ENCODE results near the gene CD68.

The CD68 gene

DNA sequence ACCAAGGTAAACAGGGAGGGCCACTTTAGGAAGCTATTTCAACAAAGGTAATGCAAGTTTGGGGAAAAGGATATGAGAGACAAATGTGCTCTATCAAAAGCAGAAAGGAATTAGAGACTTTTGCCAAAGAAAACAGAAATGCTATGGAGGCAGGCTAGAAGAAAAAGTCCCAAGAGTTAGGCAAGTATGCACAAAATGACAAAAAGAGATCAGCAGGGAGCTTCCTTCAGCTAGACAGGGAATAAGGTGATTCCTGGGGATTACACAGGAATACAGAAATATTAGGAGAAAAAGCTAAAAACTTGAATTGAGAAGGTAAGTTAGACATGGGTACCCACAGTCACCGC, 32.8 kb downstream of the CD68 start:
- TF ChIP-seq SIN3A (IDR thresholded peaks at IDR 0.05; ENCODE audit: borderline replicate concordance, insufficient read depth, low read length) (no peak), TAF1 (IDR thresholded peaks at IDR 0.05; ENCODE audit: borderline replicate concordance, insufficient read depth, low read length) (no peak), FOXP2 (optimal IDR thresholded peaks at IDR 0.05; ENCODE audit: borderline replicate concordance, extremely low read depth, extremely low read length, insufficient read depth) (no peak), POLR2AphosphoS5 (IDR thresholded peaks at IDR 0.05; ENCODE audit: low read depth, low read length) (no peak)
- TF ChIP-seq, protein P1, sequence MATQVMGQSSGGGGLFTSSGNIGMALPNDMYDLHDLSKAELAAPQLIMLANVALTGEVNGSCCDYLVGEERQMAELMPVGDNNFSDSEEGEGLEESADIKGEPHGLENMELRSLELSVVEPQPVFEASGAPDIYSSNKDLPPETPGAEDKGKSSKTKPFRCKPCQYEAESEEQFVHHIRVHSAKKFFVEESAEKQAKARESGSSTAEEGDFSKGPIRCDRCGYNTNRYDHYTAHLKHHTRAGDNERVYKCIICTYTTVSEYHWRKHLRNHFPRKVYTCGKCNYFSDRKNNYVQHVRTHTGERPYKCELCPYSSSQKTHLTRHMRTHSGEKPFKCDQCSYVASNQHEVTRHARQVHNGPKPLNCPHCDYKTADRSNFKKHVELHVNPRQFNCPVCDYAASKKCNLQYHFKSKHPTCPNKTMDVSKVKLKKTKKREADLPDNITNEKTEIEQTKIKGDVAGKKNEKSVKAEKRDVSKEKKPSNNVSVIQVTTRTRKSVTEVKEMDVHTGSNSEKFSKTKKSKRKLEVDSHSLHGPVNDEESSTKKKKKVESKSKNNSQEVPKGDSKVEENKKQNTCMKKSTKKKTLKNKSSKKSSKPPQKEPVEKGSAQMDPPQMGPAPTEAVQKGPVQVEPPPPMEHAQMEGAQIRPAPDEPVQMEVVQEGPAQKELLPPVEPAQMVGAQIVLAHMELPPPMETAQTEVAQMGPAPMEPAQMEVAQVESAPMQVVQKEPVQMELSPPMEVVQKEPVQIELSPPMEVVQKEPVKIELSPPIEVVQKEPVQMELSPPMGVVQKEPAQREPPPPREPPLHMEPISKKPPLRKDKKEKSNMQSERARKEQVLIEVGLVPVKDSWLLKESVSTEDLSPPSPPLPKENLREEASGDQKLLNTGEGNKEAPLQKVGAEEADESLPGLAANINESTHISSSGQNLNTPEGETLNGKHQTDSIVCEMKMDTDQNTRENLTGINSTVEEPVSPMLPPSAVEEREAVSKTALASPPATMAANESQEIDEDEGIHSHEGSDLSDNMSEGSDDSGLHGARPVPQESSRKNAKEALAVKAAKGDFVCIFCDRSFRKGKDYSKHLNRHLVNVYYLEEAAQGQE (IDR thresholded peaks at IDR 0.05; ENCODE audit: insufficient read depth in 1 of 2, low read depth in 2 of 2, low read length in 2 of 2): no peak

DNA sequence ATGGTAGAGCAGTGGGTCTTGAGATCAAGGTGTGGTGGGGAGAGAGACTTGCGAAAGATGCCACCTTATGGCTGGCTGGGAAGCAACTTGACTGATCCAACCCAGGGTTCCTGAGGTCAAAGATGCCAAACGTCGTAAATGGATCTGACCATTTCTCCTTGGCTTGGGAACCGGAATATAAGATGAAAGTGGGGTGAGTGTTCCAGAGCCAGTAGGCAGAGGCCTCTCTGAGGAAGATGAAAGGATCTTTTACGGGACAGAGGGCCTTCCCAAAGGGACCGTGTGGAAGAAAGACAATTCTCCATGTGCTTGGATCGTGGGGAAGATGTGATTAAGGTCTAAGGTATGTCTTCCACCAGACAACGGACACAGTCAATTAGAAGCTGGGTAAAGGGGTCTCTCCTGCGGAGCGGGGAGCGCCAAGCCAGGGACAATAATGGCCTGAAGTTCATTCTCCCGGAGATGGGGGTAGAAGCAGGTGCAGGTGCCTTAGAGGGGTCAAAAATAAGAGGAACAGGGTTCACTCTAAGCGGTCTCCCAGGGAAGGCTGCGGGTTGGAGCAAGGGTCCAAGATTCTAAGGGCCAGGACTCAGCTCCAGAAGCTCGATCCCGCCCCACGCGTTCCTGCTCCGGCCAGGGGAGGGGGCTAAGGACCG, 34.5 kb downstream of the CD68 start:
- TF ChIP-seq, protein P1 (IDR thresholded peaks at IDR 0.05; ENCODE audit: insufficient read depth in 1 of 2, low read depth in 2 of 2, low read length in 2 of 2): no peak
- no peak for TF ChIP-seq TAF1 (IDR thresholded peaks at IDR 0.05; ENCODE audit: borderline replicate concordance, insufficient read depth, low read length)
- no peak; the same call in 1 of the 2 replicates for TF ChIP-seq SIN3A (IDR thresholded peaks at IDR 0.05; ENCODE audit: borderline replicate concordance, insufficient read depth, low read length)
- TF ChIP-seq POLR2AphosphoS5 (IDR thresholded peaks at IDR 0.05; ENCODE audit: low read depth, low read length): no peak
- no peak for TF ChIP-seq FOXP2 (optimal IDR thresholded peaks at IDR 0.05; ENCODE audit: borderline replicate concordance, extremely low read depth, extremely low read length, insufficient read depth)

DNA sequence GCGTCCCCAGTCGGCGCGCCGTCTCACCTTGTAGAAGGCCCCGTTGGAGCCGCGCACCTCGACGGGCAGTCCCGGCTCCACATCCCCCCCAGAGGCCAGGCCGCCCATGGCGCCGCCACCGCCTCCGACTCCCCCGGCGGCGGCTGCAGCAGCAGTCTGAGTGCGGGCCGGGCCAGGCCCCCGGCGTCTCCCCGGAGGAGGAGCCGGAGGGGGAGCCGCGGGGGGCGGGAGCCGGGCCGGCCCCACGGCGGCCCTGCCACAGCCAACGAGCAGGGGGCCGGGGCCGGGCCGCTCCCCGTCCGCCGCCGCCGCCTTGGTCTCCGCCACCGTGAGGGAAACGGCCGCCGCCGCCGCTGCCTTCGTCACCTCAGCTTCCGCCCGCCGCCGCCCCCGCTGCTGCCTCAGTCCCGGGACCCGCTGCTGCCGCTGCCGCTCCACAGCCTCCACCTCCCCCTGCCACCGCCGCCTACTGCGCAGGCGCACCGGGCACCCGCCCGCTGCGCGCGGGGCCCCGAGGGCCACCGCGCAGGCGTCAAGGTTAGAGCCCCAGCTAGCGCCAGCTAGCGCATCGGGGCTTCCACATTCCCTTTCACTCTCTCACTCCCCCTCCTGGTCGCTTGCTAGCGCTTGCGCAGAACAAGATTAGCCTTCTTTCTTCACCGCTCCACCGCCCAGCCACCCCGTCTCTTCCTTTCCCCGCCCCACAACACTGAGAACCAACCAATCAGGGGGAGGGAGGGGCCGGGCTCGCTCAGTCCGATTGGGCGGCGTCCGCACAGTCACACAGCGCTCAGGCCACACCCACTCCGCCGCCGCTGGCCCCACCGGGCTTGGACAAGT, 35.2 kb downstream of the CD68 start, which contains the start of gene FXR2:
Gene FXR2, minus strand, starts transcription at position 473 of the 840 bp plus-strand sequence. Its CDS starts 365 bp downstream, at position 108.
- TF ChIP-seq, protein P1 (IDR thresholded peaks at IDR 0.05; ENCODE audit: insufficient read depth in 1 of 2, low read depth in 2 of 2, low read length in 2 of 2): no peak
- peak; percentile 83 for TF ChIP-seq TAF1 (IDR thresholded peaks at IDR 0.05; ENCODE audit: borderline replicate concordance, insufficient read depth, low read length)
- peak; percentile 77 for TF ChIP-seq POLR2AphosphoS5 (IDR thresholded peaks at IDR 0.05; ENCODE audit: low read depth, low read length)
- TF ChIP-seq FOXP2 (optimal IDR thresholded peaks at IDR 0.05; ENCODE audit: borderline replicate concordance, extremely low read depth, extremely low read length, insufficient read depth): peak; percentile 54
- 0 out of 2 replicates have a peak, but pooled peaks have one; percentile 72 for TF ChIP-seq SIN3A (IDR thresholded peaks at IDR 0.05; ENCODE audit: borderline replicate concordance, insufficient read depth, low read length)

DNA sequence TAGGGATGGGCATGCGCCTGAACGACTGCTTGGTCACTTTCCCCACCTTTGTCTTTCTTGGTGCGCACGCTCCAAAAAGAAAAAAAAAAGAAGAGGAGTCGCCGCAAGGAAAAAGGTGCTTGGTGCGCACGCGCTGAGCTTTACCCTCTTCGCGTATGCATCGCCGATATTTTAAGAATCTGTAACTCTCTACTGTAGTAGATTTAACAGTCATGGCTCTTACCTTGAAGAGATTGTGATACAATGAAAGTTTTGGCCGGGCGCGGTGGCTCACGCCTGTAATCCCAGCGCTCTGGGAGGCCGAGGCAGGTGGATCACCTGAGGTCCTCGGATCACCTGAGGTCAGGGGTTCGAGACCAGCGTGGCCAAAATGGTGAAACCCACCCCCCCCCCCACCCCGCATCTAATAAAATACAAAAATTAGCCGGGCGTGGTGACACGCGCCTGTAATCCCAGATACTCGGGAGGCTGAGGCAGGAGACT, 35.9 kb downstream of the CD68 start:
- TF ChIP-seq FOXP2 (optimal IDR thresholded peaks at IDR 0.05; ENCODE audit: borderline replicate concordance, extremely low read depth, extremely low read length, insufficient read depth): peak; percentile 21
- TF ChIP-seq SIN3A (IDR thresholded peaks at IDR 0.05; ENCODE audit: borderline replicate concordance, insufficient read depth, low read length): no peak

DNA sequence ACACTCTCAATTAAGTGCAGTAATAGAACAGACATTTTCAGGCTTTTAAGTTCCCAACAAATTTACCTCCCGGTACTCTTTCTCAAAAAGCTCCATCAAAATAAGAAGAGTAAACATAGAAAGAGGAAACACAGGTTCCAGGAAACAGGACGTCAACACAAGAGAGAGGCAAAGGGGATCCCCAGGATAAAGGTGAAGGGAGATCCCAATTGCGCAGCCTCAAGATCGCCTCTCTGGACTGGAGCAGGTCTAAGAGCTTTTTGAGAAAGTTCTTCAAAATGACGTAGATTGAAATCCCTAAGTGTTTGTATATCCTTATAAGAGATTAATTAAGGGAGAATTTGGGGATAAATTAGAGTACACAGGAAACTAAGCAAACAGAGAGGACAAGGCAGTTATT, 39.2 kb downstream of the CD68 start:
- TF ChIP-seq, protein P1 (IDR thresholded peaks at IDR 0.05; ENCODE audit: insufficient read depth in 1 of 2, low read depth in 2 of 2, low read length in 2 of 2): no peak

All from PFSK-1 (cell line).